Measurements from ENCODE around the gene HRH1.

DNA sequence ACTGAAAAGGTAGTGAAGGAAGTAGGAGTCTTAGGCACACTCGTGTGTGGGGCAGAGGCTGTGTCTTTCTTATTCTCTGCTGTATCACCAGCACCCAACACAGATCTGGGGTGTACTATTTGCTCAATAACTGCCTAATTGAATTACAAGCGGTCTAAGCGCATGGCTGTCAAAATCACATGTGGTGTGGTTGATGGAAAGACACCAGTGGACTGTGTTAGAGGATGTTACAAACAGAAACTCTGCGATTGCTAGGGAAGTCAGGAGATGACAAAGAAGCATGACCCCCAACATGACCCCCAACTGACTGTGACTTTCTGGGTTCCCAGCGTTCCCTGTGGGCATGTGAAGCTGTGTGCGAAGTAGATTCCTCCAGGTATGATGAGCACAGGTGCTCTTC is 149.9 kb downstream of the HRH1 start:
- TF ChIP-seq POLR2A (IDR thresholded peaks at IDR 0.05) = no peak
- TF ChIP-seq, protein P1, sequence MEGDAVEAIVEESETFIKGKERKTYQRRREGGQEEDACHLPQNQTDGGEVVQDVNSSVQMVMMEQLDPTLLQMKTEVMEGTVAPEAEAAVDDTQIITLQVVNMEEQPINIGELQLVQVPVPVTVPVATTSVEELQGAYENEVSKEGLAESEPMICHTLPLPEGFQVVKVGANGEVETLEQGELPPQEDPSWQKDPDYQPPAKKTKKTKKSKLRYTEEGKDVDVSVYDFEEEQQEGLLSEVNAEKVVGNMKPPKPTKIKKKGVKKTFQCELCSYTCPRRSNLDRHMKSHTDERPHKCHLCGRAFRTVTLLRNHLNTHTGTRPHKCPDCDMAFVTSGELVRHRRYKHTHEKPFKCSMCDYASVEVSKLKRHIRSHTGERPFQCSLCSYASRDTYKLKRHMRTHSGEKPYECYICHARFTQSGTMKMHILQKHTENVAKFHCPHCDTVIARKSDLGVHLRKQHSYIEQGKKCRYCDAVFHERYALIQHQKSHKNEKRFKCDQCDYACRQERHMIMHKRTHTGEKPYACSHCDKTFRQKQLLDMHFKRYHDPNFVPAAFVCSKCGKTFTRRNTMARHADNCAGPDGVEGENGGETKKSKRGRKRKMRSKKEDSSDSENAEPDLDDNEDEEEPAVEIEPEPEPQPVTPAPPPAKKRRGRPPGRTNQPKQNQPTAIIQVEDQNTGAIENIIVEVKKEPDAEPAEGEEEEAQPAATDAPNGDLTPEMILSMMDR (IDR thresholded peaks at IDR 0.05) = no peak

All from heart left ventricle (tissue), 13 donors.